ENCODE data around the gene PAGE2. TPM values are rescaled to one million over a fixed set of nuclear protein-coding genes. Genes with fewer than 3 reads are reported as not detected.

The PAGE2 gene, protein sequence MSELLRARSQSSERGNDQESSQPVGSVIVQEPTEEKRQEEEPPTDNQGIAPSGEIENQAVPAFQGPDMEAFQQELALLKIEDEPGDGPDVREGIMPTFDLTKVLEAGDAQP
- total RNA-seq (2016; rRNA removed; fragmentation: Illumina TruSeq; extraction: Trizol) (not detected in 2 replicates), polyA plus RNA-seq (2011; rRNA removed) (not detected in 2 replicates), polyA minus RNA-seq (2011; rRNA and poly(A)+ RNA removed; ENCODE audit: low replicate concordance) (not detected in 2 replicates), Bru-seq, nascent RNA (not detected), BruChase-seq, experiment 1, labeled RNA remaining after a 6-hour chase (not detected), BruChase-seq, experiment 2, labeled RNA remaining after a 2-hour chase (percentile 16 among the genes with signal in this experiment)
- not detected in 2 replicates for total RNA-seq (2016; cell fraction: cytosol; rRNA removed; fragmentation: Illumina TruSeq; extraction: Trizol; ENCODE audit: low read depth)
- not detected in 2 replicates for total RNA-seq (2016; cell fraction: insoluble cytoplasmic fraction; rRNA removed; fragmentation: Illumina TruSeq; extraction: Trizol)
- not detected in 2 replicates for total RNA-seq (2016; cell fraction: membrane; rRNA removed; fragmentation: Illumina TruSeq; extraction: Trizol)
- total RNA-seq (2016; cell fraction: nucleus; rRNA removed; fragmentation: Illumina TruSeq; extraction: Trizol) = not detected in 2 replicates
- polyA plus RNA-seq (2011; cell fraction: cytosol; rRNA removed) = not detected in 2 replicates
- polyA plus RNA-seq (2011; cell fraction: nucleus; rRNA removed) = 0.36 TPM in 1 of 2 replicates, not detected in the other
- polyA plus RNA-seq (2012) = not detected in 2 replicates
- polyA plus RNA-seq (2016; cell fraction: cytosol; fragmentation: Illumina TruSeq; extraction: Trizol; ENCODE audit: low read depth) = not detected in 2 replicates
- not detected in 2 replicates for polyA plus RNA-seq (2016; cell fraction: insoluble cytoplasmic fraction; fragmentation: Illumina TruSeq; extraction: Trizol; ENCODE audit: low read depth)
- polyA plus RNA-seq (2016; cell fraction: membrane; fragmentation: Illumina TruSeq; extraction: Trizol; ENCODE audit: low read depth) = not detected in 2 replicates
- polyA plus RNA-seq (2016; cell fraction: nucleus; fragmentation: Illumina TruSeq; extraction: Trizol; ENCODE audit: insufficient read depth, low read depth) = not detected in 2 replicates
- polyA minus RNA-seq (2011; cell fraction: cytosol; rRNA and poly(A)+ RNA removed) = not detected in 2 replicates
- not detected in 2 replicates for polyA minus RNA-seq (2011; cell fraction: nucleus; rRNA and poly(A)+ RNA removed)
- long read RNA-seq, experiment 1 = 0 reads
- long read RNA-seq, experiment 2 = 0 reads

DNA sequence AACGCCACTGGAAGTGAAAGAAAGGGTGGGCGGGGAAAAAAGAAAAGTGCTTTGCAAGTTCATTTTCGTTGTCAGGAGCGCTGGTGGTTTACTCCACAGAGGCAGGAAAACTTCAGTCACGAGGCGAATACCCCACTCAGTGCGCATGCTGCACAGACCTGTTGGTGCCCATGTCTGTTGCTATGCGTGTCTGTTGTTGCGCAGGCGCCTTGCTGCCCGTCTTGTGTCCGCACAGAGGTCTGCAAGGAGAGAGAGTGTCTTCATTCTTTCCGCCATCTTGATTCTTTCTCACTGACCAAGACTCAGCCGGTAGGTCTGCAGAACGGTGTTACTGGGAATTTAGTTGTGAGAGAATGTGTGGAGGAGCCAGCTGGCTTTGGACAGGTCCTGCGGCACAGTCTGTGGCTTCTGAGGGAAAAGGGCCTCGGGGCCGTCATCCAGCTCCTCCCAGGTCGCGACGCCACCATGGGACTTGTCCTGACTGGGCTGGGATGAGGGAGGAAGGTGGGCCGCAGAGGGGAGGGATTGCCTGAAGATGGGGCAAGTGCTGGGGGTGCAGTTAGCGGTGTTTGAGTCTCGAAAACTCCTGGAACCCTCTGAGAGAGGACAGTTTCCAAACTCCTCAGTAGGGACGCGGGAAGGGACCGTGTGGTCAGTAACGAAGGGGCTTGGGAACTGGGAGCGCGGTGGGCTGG is at the start of gene PAGE2:
PAGE2 (plus strand) TSS at position 224 of the 695 bp plus-strand sequence. CDS start 1,003 bp downstream, outside the sequence.
- Histone ChIP-seq H3K4me2 (ENCODE audit: low read depth, low read length) (no peak within 1 kb of the TSS), H2AFZ (ENCODE audit: low read length) (no peak within 1 kb of the TSS), H3K27ac (ENCODE audit: extremely low read length, insufficient read depth, low read length) (no peak within 1 kb of the TSS), H3K9me3 (ENCODE audit: low read length) (no peaks in the 10 kb centered on the region), H3K4me1 (ENCODE audit: insufficient read depth, low read length) (no peaks in the 10 kb centered on the region), H4K20me1 (ENCODE audit: insufficient read depth, low read length) (no peaks in the 10 kb centered on the region), H3K27me3 (ENCODE audit: control insufficient read depth in 1 of 2, insufficient read depth in 2 of 2, low read length in 2 of 2) (no peaks in the 10 kb centered on the region), H3K9ac (ENCODE audit: insufficient read depth, low read depth, low read length) (no peak within 1 kb of the TSS), H3K79me2 (ENCODE audit: insufficient read depth, low read length) (no peaks in the 10 kb centered on the region), H3K36me3 (replicated peaks in 1 of 2; ENCODE audit: control insufficient read depth in 1 of 2, insufficient read depth in 2 of 2, low read length in 2 of 2) (no peaks in the 10 kb centered on the region), H3K4me3 (replicated peaks in 1 of 3; ENCODE audit: insufficient read depth in 1 of 3, low read depth in 2 of 3, low read length in 3 of 3) (no peak within 1 kb of the TSS)
- DNase-seq (ENCODE audit: low spot score) (no peak), ATAC-seq (no peak), FAIRE-seq (no peak)
- intact Hi-C loops (cut with micrococcal nuclease; ENCODE audit: unreplicated experiment) = no loop called here
- CTCF ChIA-PET (ENCODE audit: low intra/inter-chr PET ratio, low total read pairs) = no interaction called here
- TF ChIP-seq REXO4 (CRISPR knock-in tag; IDR thresholded peaks at IDR 0.05; ENCODE audit: borderline replicate concordance) (no peak), ZNF781 (CRISPR knock-in tag; IDR thresholded peaks at IDR 0.05; ENCODE audit: borderline replicate concordance, not compliant biosample characterization) (no peak), ZNF777 (CRISPR knock-in tag; IDR thresholded peaks at IDR 0.05) (no peak), ZSCAN25 (CRISPR knock-in tag; IDR thresholded peaks at IDR 0.05) (no peak), MTF2 (CRISPR knock-in tag; IDR thresholded peaks at IDR 0.05; ENCODE audit: borderline replicate concordance) (no peak), SYNCRIP (IDR thresholded peaks at IDR 0.05; ENCODE audit: insufficient read depth, low read depth, low read length) (no peak)
- TF ChIP-seq, protein P1, sequence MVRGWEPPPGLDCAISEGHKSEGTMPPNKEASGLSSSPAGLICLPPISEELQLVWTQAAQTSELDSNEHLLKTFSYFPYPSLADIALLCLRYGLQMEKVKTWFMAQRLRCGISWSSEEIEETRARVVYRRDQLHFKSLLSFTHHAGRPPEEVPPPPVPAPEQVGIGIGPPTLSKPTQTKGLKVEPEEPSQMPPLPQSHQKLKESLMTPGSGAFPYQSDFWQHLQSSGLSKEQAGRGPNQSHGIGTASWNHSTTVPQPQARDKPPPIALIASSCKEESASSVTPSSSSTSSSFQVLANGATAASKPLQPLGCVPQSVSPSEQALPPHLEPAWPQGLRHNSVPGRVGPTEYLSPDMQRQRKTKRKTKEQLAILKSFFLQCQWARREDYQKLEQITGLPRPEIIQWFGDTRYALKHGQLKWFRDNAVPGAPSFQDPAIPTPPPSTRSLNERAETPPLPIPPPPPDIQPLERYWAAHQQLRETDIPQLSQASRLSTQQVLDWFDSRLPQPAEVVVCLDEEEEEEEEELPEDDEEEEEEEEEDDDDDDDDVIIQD (CRISPR knock-in tag; IDR thresholded peaks at IDR 0.05; ENCODE audit: low read depth) = no peak
- 82% methylated on average over 22 of the region's 30 CpGs for WGBS (ENCODE audit: low lambda C conversion rate)
- BruUV-seq (replicated peaks) = no TSS peak
- POLR2A ChIA-PET = no interaction called here
- in situ Hi-C loops (cut with HindIII; ENCODE audit: extremely low pct_ligation_motif_present, low pct_unique_long_range_greater_than_20kb) = no loop called here
